Duodenal mucosa (tissue), 2 donors: ENCODE data around the gene PLD1.

Source experiments
- H3K27ac ChIP-seq: one replicate; pipeline ENCODE4 v1.7.0; 2013; ENCODE audit warnings: low read depth, low read length
- H3K27me3 ChIP-seq, 2 donors: one replicate each; pipeline ENCODE4 v1.7.0; 2013; ENCODE audit warnings: low read length in 2 of 2, control low read depth in 1 of 2; ENCODE audit not compliant: insufficient read depth in 2 of 2, control insufficient read depth in 1 of 2
- H3K36me3 ChIP-seq, 2 donors: one replicate each; pipeline ENCODE4 v1.7.0; 2013; ENCODE audit warnings: low read length in 2 of 2, control low read depth in 1 of 2; ENCODE audit not compliant: insufficient read depth in 2 of 2, control insufficient read depth in 1 of 2
- H3K4me1 ChIP-seq, 2 donors: one replicate each; pipeline ENCODE4 v1.7.0; 2013; ENCODE audit warnings: low read length in 2 of 2, control low read depth in 1 of 2; ENCODE audit not compliant: insufficient read depth in 2 of 2, control insufficient read depth in 1 of 2
- H3K4me3 ChIP-seq, 2 donors: one replicate each; pipeline ENCODE4 v1.7.0; 2013; ENCODE audit warnings: low read length in 2 of 2, low read depth in 1 of 2
- H3K9ac ChIP-seq, 2 donors: one replicate each; pipeline ENCODE4 v1.7.0; 2013; ENCODE audit warnings: low read length in 2 of 2, low read depth in 1 of 2
- H3K9me3 ChIP-seq, 2 donors: one replicate each; pipeline ENCODE4 v1.7.0; 2013; ENCODE audit warnings: low read length in 2 of 2, control low read depth in 1 of 2; ENCODE audit not compliant: control insufficient read depth in 1 of 2

PLD1 gene

DNA sequence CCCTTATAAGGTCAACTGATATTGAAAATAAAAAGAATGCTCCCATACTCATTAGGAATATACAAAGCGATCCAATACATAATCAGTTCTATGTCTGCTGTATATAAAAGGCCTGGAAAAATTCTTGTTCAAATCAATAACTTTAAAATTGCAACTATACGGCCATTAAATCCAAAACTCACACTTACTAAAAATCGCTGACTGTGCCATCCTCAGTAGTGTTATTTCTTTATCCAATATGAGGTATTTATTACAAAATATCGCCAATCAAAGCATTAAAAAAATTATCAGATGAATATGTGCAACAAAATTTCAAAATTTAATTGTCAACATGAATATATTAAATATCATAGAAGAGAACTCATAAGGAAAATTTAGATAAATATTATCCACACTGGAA is 146.5 kb downstream of the PLD1 start:
- Histone ChIP-seq H3K27ac (no peak overlapping the region), H3K9ac (no peak overlapping the region), H3K36me3 (peaks cover 35 to 62% of the 10 kb centered on the region in 2 donors), H3K4me1 (no peaks in the 10 kb centered on the region), H3K27me3 (no peaks in the 10 kb centered on the region), H3K9me3 (no peaks in the 10 kb centered on the region), H3K4me3 (no peak overlapping the region)

DNA sequence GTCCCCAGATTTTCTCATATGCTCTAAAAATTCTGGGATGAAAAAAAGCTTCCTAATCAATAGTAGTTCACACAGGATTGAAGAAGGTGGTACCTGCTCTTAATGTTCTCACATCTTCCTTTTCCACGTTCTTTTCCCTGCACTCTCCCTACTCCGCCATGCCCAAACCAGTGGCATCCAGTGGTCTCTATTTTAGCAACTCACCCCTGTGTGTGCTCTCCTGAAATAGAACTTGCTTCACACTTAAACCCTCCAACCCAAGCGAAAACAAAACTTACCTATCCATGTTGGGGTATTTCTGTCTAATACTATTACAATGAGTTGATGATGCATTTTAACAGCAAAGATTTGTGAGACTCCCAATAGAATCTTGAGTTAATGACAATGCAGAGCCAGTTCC is 148.8 kb downstream of the PLD1 start:
- Histone ChIP-seq H3K9ac (no peak overlapping the region), H3K27me3 (no peaks in the 10 kb centered on the region), H3K36me3 (peaks cover 43 to 60% of the 10 kb centered on the region in 2 donors), H3K27ac (no peak overlapping the region), H3K4me1 (no peaks in the 10 kb centered on the region), H3K9me3 (no peaks in the 10 kb centered on the region), H3K4me3 (no peak overlapping the region)

DNA sequence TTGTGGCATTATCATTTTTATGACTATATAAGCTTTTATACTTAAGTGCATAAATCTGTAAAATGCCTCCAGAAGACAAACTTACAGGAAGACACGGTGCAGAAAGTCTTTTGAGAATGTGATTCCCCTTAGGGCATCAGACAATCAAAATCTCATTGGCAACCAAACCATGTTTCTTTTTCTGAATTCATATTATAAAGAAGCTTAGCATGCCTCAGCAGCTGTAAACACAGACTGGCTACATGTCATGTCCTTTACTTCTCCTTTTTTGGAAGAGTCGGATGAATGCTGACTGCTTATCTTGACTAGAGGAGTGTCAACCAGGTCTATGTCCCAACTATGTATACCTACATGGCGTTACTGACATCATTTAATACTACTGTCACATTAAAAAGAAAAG is 150.1 kb downstream of the PLD1 start:
- no peak overlapping the region for H3K4me3 ChIP-seq
- H3K4me1 ChIP-seq = no peaks in the 10 kb centered on the region
- H3K27ac ChIP-seq = no peak overlapping the region
- H3K27me3 ChIP-seq = no peaks in the 10 kb centered on the region
- no peak overlapping the region for H3K9ac ChIP-seq
- H3K36me3 ChIP-seq = peaks cover 43 to 60% of the 10 kb centered on the region in 2 donors
- no peaks in the 10 kb centered on the region for H3K9me3 ChIP-seq

DNA sequence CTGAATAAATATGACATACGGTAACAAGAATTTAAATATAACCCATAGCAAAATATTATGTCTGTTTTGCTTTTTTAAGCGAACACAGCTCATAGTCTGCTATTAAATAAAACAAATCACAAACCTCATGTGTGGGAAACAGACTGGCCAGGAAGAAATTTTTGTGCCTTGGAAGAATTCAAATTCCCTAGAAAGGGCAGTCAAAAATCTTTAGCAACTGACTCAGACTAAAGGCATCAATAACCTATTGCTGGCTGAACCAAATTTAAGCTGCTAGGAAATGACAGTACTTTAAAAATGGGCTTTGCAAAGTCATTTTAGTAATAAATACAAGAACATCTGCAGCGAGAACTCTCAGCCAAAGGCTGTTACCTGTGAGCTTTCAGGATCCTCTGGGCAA is 151.4 kb downstream of the PLD1 start:
- Histone ChIP-seq H3K36me3 (peaks cover 38 to 55% of the 10 kb centered on the region in 2 donors), H3K9ac (no peak overlapping the region), H3K27ac (no peak overlapping the region), H3K9me3 (no peaks in the 10 kb centered on the region), H3K4me1 (no peaks in the 10 kb centered on the region), H3K27me3 (no peaks in the 10 kb centered on the region), H3K4me3 (no peak overlapping the region)

DNA sequence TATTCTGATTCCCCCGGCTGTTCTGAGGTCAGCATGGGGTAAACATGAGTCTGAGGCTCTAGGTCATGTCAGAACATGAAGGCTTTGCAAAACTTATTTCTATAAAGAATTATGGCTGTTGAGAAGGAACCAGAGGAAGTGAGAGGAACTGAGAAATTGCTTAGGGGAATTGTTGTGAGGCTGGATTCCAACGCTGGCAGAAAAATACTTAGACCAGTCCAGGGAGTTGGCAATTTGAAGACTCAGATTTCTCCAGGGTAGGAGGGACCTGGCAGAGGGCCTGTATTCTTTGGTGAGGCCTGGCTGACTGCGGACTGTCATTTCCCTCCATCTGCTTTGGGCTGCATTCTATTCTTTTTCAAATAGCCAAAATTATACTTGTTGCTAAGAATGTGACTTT is 155.5 kb downstream of the PLD1 start:
- Histone ChIP-seq H3K27ac (no peak overlapping the region), H3K27me3 (no peaks in the 10 kb centered on the region), H3K9me3 (no peaks in the 10 kb centered on the region), H3K4me3 (no peak overlapping the region), H3K9ac (no peak overlapping the region), H3K4me1 (peaks cover 0 to 3% of the 10 kb centered on the region in 2 donors), H3K36me3 (peaks cover 20 to 33% of the 10 kb centered on the region in 2 donors)

DNA sequence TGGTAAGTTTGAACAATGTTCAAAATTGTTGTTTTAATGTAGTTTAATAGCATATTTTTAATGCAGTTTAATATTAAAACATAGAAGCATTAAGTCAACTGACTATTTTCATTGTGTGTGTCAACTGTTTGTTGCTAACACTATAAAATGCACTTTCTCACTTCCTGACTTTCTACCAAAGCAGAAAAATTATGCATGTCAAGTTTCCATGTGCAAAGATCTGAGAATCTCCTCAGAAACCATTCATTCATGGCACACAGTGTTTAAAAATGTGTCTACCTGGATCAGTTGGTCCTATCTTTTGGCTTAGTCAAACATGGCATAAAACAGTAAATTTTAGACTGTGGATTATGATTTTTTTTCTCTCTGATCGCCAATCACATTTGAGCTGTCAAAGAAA is 156.0 kb downstream of the PLD1 start:
- no peak overlapping the region for H3K4me3 ChIP-seq
- no peak overlapping the region for H3K27ac ChIP-seq
- no peaks in the 10 kb centered on the region for H3K27me3 ChIP-seq
- H3K4me1 ChIP-seq = peaks cover 0 to 3% of the 10 kb centered on the region in 2 donors
- H3K9me3 ChIP-seq = no peaks in the 10 kb centered on the region
- H3K9ac ChIP-seq = no peak overlapping the region
- H3K36me3 ChIP-seq = peaks cover 21 to 34% of the 10 kb centered on the region in 2 donors

DNA sequence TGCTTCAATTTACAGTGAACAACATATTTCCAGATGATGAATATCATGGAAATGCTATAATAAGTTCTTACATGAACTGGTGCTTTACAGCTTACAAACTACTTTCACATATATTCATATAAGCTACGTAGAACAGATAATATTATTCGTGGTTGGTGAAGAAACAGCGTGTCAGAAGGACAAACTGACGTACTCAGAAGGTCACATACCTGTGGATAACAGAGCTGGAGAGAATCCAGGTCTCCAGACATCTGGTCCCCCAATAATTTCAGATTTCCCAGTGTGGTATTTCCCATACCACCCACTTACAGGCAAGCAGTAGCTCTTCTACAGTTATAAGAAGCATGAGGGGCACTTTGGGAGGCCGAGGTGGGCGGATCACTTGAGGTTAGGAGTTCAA is 156.6 kb downstream of the PLD1 start:
- Histone ChIP-seq H3K9ac (no peak overlapping the region), H3K27me3 (no peaks in the 10 kb centered on the region), H3K36me3 (peaks cover 17 to 28% of the 10 kb centered on the region in 2 donors), H3K9me3 (no peaks in the 10 kb centered on the region), H3K27ac (no peak overlapping the region), H3K4me1 (peaks cover 0 to 3% of the 10 kb centered on the region in 2 donors), H3K4me3 (no peak overlapping the region)

DNA sequence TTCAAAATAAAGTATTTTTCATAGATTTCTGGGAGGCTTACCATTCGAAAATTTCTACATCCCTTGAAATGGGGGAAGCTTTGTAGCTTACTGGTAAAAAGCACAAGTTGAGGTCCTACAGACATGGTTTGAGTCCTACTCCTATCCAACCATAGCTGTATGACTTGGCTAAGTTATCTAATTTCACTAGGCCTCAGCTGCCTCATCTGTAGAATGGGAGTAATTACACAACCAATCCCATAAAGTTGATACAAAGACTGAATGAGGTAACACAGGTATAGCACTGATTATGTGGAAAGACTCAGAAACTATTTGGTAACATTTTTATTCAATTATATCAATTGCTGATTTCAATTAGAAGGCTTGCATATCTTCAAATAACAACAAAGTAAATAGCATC is 157.4 kb downstream of the PLD1 start:
- Histone ChIP-seq H3K9me3 (no peaks in the 10 kb centered on the region), H3K4me1 (peaks cover 0 to 3% of the 10 kb centered on the region in 2 donors), H3K27ac (no peak overlapping the region), H3K27me3 (no peaks in the 10 kb centered on the region), H3K36me3 (peaks cover 14 to 23% of the 10 kb centered on the region in 2 donors), H3K9ac (no peak overlapping the region), H3K4me3 (no peak overlapping the region)

DNA sequence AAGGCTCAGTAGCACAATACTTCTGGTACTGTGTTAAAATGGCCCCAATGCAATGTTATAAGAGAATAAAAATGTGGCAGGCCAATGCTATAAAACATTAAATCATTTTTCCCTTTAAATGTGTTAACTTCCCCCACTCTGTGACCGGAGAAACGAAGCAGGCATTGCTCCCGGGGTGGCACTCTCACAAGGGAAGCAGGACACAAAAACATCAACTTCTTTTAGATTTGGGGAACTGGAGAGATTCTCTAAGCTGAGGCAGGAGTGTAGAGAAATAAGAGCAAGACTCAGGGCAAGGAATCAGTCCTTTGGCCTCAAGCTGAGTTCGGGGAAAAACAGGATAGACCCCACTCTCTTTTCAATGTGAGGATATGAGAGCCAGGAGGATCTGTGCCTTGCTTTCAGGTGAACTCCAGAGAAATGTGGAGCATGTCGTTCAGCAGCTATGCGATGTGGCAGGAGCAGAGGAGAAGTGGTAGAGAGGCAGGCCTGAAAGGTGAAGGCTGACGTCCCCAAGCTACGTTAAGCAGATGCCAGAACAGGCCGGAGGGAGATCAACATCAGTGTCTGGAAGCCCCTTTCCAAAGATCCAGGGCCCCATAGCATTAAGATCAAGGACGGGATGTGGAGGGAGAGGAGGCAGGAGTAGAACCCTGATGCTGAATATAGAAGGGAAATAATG is 160.2 kb downstream of the PLD1 start:
- Histone ChIP-seq H3K4me3 (no peak overlapping the region), H3K27ac (no peak overlapping the region), H3K9me3 (no peaks in the 10 kb centered on the region), H3K4me1 (peaks cover 3 to 6% of the 10 kb centered on the region in 2 donors), H3K36me3 (peaks cover 9 to 19% of the 10 kb centered on the region in 2 donors), H3K27me3 (no peaks in the 10 kb centered on the region), H3K9ac (no peak overlapping the region)

DNA sequence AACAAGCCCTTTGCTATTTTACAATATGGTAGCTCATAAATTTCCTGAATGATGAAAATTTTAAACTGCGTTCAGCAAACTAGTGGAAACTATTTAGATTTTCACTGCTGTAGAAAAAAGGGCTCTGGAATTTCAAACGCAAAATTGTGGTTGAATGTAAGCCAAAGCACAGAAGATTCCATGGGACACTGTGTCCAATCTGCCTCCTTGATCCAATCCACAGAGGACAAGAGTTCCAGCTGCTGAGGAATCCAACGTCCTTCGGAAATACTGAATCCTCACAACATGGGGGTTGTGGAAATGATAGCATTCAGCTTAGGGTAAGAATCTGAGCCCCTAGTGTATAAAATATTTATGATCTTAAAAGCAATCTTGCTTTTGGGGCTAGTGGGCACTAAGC is 161.0 kb downstream of the PLD1 start:
- peaks cover 14 to 27% of the 10 kb centered on the region in 2 donors for H3K36me3 ChIP-seq
- no peaks in the 10 kb centered on the region for H3K27me3 ChIP-seq
- no peak overlapping the region for H3K9ac ChIP-seq
- H3K4me3 ChIP-seq = no peak overlapping the region
- H3K4me1 ChIP-seq = peaks cover 3 to 6% of the 10 kb centered on the region in 2 donors
- H3K9me3 ChIP-seq = no peaks in the 10 kb centered on the region
- no peak overlapping the region for H3K27ac ChIP-seq
